RPMI8226 (cell line): ENCODE measurements around the gene IL17RD.

Experiments used
- DNase-seq: peaks from one replicate; pipeline ENCODE4 v3.0.0-alpha.2; 2015

IL17RD gene

DNA sequence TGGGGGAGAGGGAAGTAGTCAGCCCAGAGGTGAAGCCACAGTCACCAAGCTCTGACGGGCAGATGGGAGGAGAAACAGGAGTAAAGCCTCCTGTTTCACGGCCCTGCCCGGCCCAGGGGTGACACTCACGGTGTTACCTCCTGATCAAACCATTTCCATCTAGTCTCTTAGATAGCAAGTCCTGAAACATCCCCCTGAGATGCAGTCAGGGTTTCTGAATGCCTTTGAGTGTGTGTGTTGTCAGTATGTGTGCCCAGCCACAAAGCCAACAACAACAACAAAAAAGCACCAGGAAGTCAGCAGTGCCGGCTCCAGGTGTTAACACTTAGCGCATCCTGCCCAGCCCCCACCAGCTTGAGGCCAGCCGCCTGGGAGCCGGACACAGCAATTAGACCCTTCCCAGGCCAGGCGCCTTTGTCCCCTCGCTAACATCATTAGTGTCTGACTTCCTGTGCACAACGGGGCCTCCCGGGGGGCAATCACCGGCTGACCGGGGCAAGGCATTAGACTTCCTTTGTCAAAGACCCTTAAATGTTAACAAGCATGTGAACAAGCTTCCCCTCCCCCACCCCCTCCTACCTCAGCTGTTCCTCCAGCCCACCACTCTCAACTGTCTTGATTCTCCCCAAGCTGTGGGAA is 34.5 kb downstream of the IL17RD start:
- no peak for DNase-seq

- no peak for DNase-seq
These were observed 36.1 kb downstream of the IL17RD start for GRCh38 chr3:57128826-57129667.

- no peak for DNase-seq
These were observed 37.1 kb downstream of the IL17RD start for GRCh38 chr3:57127891-57128518.

DNA sequence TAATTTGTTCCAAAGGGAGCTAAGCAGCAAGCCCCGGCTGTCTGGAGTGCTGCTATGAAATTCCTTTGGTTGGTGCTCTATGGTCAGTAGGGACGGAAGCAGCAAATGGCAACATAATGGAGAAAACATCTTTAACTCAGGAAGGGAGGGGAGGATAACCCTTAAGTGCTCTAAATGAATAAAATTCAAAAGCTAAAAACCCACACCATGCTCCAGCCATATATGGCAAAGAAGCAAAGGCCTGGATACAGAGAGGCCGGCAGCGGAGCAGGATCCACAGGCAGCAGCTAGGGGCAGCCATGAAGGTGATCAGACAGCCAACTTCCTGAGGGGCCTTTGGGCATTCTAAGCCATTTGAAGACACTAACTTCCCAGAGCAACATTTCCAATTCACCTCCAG is 38.9 kb downstream of the IL17RD start:
- DNase-seq, result no peak

GRCh38 chr3:57120451-57121174 is 44.5 kb downstream of the IL17RD start:
- no peak for DNase-seq

- DNase-seq, result no peak
These were observed 45.1 kb downstream of the IL17RD start for GRCh38 chr3:57120040-57120439.

GRCh38 chr3:57118254-57118653 is 46.9 kb downstream of the IL17RD start:
- no peak for DNase-seq

DNA sequence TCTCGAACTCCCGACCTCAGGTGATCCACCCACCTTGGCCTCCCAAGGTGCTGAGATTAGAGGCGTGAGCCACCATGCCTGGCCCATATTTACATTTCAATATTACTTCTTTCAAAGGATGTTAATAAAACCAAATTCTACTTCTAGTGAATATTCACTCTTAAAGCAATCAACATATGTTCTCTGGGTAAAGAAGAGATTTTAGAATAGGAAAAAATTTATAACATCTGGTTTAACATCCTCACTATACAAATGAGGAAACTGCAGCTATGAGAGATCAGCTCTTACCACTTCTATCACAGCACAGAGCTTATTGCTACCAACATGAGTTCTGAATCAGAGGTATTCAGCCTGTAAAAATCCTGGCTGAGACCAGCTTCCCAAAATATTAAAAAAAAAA is 48.7 kb downstream of the IL17RD start:
- DNase-seq, result no peak

DNA sequence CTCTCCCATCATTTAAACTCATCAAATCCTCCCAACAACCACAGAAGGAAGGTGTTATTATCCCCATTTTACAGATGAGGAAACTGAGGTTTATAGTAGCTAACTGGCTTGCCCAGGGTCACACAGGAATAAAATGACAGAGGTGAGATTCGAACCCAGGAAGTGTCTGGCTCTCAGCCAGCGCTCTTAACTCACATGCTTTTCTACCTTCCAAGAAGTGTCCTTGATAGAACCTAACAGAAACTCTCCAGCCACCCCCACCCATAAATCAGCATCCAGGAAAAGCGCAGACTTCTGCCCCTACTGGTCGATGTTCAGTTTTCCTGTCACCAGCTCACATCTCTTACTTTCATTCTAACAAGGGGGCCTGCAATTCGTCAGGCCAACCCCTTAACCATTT is 52.9 kb downstream of the IL17RD start:
- peak; percentile 41 for DNase-seq

GRCh38 chr3:57110798-57111197 is 54.4 kb downstream of the IL17RD start:
- peak; percentile 11 for DNase-seq

- no peak for DNase-seq
These were observed 54.9 kb downstream of the IL17RD start for GRCh38 chr3:57110214-57110613.

DNA sequence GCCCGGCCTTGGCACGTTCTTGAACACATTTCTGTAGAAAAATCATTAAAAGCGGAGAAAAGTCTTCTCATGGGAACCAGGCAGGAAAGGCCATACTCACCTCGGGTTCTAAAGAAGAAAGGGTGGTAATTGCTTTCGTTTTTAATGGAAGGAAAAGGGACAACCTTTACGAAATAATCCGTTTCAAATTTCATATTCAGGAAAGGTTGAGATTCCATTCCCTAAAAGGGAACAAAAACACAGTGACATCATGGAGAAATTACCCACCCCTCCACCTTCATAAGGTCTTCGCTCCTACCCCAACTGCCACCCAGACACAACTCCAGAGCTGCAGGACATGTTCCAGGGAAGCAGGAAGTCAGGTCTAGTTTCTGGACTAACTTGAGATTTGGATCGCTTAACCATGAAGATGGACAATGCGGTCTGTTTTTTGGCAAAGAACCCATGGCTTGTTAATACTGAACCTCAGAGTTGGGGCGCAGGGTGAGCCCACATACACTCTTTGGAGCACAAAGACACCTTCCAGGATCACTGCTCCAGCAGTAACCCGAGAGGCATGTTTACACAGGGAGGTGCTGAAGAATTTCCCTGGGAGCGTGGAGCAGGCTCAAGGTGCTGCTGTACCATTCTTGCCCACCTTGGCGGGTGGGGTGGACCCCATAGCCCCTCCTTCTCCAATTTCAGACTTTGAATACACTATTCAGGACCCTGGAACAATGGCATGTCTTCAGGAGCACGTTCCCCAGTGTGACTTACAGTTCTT is 55.5 kb downstream of the IL17RD start:
- DNase-seq, result no peak

- DNase-seq, result no peak
These were observed 56.5 kb downstream of the IL17RD start for GRCh38 chr3:57108684-57109083.

DNA sequence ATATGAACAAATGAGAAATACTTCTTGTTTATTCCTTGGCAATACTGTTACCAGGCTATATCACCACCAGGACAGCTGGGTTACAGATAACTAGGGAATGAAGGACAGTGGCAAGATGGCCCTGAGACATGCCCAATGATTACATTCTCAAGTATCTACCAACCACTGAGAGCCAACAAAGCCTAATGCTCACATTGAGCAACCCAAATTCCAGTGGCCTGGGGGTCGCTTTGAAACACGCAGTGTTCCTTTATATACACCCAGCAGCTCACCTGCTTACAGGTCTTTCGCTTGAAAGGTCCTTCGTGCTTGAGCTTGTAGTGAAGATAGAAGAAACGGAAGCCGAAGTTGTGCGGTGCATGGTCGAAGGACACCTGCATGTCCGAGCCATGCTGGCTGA is 59.6 kb downstream of the IL17RD start:
- no peak for DNase-seq

- DNase-seq, result peak; percentile 80
These were observed 65.0 kb downstream of the IL17RD start for GRCh38 chr3:57100046-57100695.

- no peak for DNase-seq
These were observed 66.5 kb downstream of the IL17RD start for GRCh38 chr3:57098418-57099310.

GRCh38 chr3:57097536-57097935 is 67.6 kb downstream of the IL17RD start:
- DNase-seq, result no peak

- no peak for DNase-seq
These were observed 69.8 kb downstream of the IL17RD start for GRCh38 chr3:57095363-57095762.

DNA sequence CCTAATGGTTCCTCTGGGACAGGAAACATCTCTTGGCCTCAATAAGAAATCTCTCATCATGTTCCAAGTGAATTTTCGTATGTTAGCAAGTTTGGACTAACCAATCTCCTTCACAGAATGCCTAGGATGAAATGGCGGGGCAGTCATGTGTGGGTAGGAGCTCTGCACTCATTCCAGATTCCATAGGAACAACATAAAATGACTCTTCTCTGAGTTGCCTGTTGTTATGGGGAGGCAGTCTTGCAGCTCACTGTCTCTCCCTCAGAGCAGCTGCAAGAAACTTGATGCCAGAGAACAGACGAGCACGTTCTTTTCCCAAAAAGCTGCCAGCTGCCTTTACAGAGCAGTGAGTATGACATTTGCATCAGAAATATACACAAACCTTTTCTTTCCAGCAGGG is 70.6 kb downstream of the IL17RD start:
- no peak for DNase-seq

- DNase-seq, result no peak
These were observed 71.1 kb downstream of the IL17RD start for GRCh38 chr3:57093971-57094535.

DNA sequence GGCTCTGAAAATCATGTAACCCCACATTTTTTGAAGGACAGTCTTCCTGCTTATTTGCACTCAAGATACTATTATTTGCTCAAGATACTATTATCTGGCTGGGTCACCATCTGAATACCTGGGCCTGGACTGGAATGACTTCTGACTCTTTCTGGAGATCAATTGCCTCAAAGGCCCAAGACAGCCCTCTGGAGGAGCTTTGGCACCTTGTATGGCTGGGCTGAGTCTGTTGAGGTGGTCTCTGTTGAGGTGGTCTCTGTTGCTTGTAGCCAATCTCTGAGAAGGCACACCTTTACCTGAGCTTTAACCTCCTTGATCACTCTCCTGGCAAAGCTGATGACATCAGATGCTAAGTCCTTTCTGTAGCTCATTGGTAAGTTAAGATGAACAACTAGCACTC is 71.7 kb downstream of the IL17RD start:
- no peak for DNase-seq
